ENCODE data around the gene EDN2.

- no peak for TF ChIP-seq SIN3A (IDR thresholded peaks at IDR 0.05; ENCODE audit: borderline replicate concordance, insufficient read depth, low read length)
- TF ChIP-seq POLR2AphosphoS5 (IDR thresholded peaks at IDR 0.05; ENCODE audit: low read depth, low read length) = no peak
- TF ChIP-seq, protein P1, sequence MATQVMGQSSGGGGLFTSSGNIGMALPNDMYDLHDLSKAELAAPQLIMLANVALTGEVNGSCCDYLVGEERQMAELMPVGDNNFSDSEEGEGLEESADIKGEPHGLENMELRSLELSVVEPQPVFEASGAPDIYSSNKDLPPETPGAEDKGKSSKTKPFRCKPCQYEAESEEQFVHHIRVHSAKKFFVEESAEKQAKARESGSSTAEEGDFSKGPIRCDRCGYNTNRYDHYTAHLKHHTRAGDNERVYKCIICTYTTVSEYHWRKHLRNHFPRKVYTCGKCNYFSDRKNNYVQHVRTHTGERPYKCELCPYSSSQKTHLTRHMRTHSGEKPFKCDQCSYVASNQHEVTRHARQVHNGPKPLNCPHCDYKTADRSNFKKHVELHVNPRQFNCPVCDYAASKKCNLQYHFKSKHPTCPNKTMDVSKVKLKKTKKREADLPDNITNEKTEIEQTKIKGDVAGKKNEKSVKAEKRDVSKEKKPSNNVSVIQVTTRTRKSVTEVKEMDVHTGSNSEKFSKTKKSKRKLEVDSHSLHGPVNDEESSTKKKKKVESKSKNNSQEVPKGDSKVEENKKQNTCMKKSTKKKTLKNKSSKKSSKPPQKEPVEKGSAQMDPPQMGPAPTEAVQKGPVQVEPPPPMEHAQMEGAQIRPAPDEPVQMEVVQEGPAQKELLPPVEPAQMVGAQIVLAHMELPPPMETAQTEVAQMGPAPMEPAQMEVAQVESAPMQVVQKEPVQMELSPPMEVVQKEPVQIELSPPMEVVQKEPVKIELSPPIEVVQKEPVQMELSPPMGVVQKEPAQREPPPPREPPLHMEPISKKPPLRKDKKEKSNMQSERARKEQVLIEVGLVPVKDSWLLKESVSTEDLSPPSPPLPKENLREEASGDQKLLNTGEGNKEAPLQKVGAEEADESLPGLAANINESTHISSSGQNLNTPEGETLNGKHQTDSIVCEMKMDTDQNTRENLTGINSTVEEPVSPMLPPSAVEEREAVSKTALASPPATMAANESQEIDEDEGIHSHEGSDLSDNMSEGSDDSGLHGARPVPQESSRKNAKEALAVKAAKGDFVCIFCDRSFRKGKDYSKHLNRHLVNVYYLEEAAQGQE (IDR thresholded peaks at IDR 0.05; ENCODE audit: insufficient read depth in 1 of 2, low read depth in 2 of 2, low read length in 2 of 2) = no peak
- TF ChIP-seq TAF1 (IDR thresholded peaks at IDR 0.05; ENCODE audit: borderline replicate concordance, insufficient read depth, low read length) = no peak
- TF ChIP-seq FOXP2 (optimal IDR thresholded peaks at IDR 0.05; ENCODE audit: borderline replicate concordance, extremely low read depth, extremely low read length, insufficient read depth) = no peak
Measured at GRCh38 chr1:41488040-41488951, 3.8 kb upstream of the EDN2 start.

All from PFSK-1 (cell line).